ENCODE results near the gene B4GALNT1. TPM values are rescaled to one million over a fixed set of nuclear protein-coding genes. Genes with fewer than 3 reads are reported as not detected.
"Not testable (repeated sequence)": the region's sequence is repeated elsewhere in the genome, so short reads cannot be mapped to it uniquely, and the experiment has no call there.

The B4GALNT1 gene
- 11.1 TPM for total RNA-seq
- long read RNA-seq, transcript B4GALNT1-208 (6 exons, 1,967 nt), result major isoform, 8 of 23 reads
- long read RNA-seq, partial matches to known transcripts, result 7 of 23 reads
- long read RNA-seq, other reads (novel, unspliced or antisense), result 7 of 23 reads

DNA sequence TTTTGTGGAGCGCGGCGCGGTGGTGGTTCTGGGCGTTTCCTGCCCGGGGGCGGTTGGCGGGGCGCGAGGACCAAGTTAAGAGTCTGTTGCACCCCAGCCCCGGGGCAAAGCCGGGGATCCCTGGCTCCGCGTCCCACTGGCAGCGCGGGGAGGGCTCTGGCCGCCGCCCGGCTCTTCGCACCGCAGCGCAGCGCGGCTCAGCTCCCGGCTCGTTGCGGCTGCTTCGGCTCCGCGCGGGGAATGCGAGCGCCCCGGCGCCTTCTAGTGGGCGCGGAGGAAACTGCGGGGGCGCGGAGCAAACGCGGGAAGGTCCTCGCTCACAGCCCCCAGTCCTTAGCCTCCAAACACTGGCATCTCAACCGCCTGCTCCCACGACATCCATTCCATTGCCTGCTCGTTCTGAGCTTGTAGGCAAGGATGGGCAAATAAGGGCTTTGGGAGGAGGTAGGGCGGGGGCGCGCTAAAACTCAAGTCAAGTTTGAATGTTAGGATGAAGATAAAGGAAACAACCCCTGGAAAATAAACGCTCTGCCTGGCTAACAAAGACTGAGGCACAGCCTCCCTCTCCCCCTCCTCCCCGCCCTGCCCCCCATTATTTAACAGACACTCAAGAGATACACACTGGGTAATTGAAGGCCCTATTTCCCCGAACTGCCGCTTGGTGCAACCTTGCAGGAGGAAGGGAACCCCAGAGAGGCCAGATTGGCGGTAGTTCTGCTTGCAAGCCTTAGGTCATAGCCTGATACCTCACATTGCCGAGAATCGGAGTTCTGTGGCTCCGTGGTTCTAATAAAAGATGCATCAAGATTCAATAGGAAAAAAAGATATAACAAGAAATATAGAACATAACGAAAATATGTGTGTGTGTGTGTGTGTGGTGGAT is at the start of gene B4GALNT1:
B4GALNT1 (minus strand) TSS at position 244 of the 883 bp plus-strand sequence. CDS start 1,069 bp downstream, outside the sequence.
- peak; percentile 85 for DNase-seq (ENCODE audit: low spot score)
- intact Hi-C loops (cut with DNase I), result no loop called here

GRCh38 chr12:57679697-57680096 is 46.7 kb upstream of the B4GALNT1 start:
- intact Hi-C loops (cut with DNase I), result no loop called here
- DNase-seq (ENCODE audit: low spot score), result no peak

DNA sequence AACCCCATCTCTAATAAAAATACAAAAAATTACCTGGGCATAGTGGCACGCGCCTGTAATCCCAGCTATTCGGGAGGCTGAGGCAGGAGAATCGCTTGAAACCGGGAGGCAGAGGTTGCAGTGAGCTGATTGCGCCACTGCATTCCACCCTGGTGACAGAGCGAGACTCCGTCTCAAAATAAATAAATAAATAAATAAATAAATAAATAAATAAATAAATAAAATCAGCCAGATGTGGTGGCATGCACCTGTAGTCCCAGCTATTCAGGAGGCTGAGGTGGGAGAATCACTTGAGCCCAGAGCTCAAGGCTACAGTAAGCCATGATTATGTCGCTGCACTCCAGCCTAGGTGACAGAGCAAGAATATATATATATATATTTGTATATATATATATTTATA is 44.9 kb upstream of the B4GALNT1 start:
- DNase-seq (ENCODE audit: low spot score); intact Hi-C loops (cut with DNase I): not testable (repeated sequence)

DNA sequence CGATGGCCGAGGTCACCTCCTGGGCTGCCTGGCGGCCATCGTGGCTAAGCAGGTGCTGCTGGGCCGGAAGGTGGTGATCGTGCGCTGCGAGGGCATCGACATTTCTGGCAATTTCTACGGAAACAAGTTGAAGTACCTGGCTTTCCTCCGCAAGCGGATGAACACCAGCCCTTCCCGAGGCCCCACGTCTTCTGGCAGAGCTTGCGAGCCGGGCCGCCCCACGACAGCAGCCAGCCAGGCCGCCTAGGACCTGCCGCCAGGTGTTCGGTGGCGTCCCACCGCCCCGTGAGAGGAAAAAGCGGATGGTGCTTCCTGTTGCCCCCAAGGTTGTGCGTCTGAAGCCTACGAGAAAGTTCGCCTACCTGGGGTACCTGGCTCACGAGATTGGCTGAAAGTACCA is 41.7 kb upstream of the B4GALNT1 start:
- no peak for DNase-seq (ENCODE audit: low spot score)
- intact Hi-C loops (cut with DNase I), result no loop called here

DNA sequence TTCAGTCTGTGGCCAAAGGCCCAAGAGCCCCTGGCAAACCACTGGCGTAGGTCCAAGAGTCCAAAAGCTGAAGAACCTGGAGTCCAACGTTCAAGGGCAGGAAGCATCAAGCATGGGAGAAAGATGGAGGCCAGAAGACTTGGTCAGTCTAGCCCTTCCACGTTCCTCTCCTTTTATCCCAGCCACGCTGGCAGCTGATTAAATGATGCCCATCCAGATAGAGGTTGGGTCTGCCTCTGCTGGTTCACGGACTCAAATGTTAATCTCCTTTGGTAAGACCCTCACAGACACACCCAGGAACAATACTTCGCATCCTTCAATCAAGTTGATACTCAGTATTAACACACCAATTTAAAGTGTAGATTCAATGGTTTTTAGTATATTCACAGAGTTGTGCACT is 39.8 kb upstream of the B4GALNT1 start:
- intact Hi-C loops (cut with DNase I), result no loop called here
- DNase-seq (ENCODE audit: low spot score), result no peak

GRCh38 chr12:57671811-57672210 is 38.8 kb upstream of the B4GALNT1 start:
- intact Hi-C loops (cut with DNase I), result not testable (repeated sequence)

DNA sequence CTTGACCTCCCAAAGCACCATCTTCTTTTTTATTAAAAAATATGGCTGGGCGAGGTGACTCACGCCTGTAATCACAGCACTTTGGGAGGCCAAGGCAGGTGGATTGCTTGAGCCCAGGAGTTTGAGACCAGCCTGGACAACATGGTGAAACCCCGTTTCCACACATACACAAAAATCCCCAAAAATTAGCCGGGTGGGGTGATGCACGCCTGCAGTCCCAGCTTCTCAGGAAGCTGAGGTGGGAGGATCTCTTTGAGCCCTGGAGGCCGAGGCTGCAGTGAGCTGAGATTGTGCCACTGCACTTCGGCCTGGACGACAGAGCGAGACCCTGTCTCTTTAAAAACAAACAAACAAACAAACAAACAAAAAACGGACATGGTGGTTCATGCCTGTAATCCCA is 36.7 kb upstream of the B4GALNT1 start:
- DNase-seq (ENCODE audit: low spot score); intact Hi-C loops (cut with DNase I): not testable (repeated sequence)

More at GRCh38 chr12:57671811-57672210, 38.8 kb upstream of the B4GALNT1 start:
- DNase-seq (ENCODE audit: low spot score), result not testable (repeated sequence)

DNA sequence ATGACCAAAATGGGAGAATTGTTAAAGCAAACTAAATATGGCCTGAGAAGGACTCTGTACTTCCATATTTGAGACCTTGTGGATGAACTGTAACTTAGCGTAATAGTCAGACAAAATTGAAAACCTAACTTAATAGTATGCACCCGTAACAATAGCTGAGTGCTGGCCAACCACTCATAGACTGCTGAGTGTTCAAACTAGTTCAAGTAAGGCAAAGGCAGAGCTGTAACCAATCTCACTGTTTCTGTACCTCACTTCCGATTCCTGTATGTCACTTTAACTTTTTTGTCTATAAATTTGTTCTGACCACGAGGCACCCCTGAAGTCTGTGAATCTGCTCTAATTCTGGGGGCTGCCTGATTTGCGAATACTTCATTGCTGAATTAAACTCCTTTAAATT is 33.9 kb upstream of the B4GALNT1 start:
- intact Hi-C loops (cut with DNase I), result no loop called here
- no peak for DNase-seq (ENCODE audit: low spot score)

GRCh38 chr12:57665066-57665820 is 32.2 kb upstream of the B4GALNT1 start:
- intact Hi-C loops (cut with DNase I); DNase-seq (ENCODE audit: low spot score): not testable (repeated sequence)

GRCh38 chr12:57661376-57661775 is 28.4 kb upstream of the B4GALNT1 start:
- intact Hi-C loops (cut with DNase I), result no loop called here
- DNase-seq (ENCODE audit: low spot score), result no peak

- DNase-seq (ENCODE audit: low spot score), result no peak
- intact Hi-C loops (cut with DNase I), result no loop called here
Measured at GRCh38 chr12:57658890-57659289, 25.9 kb upstream of the B4GALNT1 start.

- intact Hi-C loops (cut with DNase I), result no loop called here
Measured at GRCh38 chr12:57657744-57658143, 24.7 kb upstream of the B4GALNT1 start.

DNA sequence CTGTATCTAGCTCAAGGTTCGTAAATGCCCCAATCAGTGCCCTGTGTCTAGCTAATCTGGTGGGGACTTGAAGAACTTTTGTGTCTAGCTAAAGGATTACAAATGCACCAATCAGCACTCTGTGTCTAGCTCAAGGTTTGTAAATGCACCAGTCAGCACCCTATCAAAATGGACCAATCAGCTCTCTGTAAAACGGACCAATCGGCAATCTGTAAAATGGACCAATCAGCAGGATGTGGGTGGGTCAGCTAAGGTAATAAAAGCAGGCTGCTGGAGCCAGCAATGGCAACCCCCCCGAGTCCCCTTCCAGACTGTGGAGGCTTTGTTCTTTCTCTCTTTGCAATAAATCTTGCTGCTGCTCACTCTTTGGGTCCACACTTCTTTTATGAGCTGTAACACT is 23.4 kb upstream of the B4GALNT1 start:
- intact Hi-C loops (cut with DNase I); DNase-seq (ENCODE audit: low spot score): not testable (repeated sequence)

More at GRCh38 chr12:57657744-57658143, 24.7 kb upstream of the B4GALNT1 start:
- no peak for DNase-seq (ENCODE audit: low spot score)

GRCh38 chr12:57655541-57656240 is 22.7 kb upstream of the B4GALNT1 start:
- DNase-seq (ENCODE audit: low spot score), result no peak
- intact Hi-C loops (cut with DNase I), result no loop called here

DNA sequence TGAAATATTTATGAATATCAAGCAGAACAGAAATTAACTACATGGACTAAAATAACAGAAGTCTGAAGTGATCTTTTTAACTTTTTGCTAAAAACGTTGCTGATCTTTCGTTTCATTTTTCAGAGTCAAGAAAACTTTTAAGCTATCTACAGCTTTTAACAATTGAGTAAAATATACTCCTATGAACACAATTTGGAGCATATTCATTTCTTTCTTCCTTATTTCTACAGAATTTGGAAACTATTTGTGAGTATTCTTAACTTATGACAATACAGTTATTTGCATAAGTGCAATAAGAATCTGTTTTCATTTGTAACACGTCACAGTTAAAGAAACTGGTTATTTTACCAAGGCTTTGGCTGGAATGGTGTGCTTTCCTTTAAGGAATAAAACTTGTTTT is 21.0 kb upstream of the B4GALNT1 start:
- intact Hi-C loops (cut with DNase I), result no loop called here
- no peak for DNase-seq (ENCODE audit: low spot score)

- intact Hi-C loops (cut with DNase I); DNase-seq (ENCODE audit: low spot score): not testable (repeated sequence)
Measured at GRCh38 chr12:57646659-57647049, 13.7 kb upstream of the B4GALNT1 start.

DNA sequence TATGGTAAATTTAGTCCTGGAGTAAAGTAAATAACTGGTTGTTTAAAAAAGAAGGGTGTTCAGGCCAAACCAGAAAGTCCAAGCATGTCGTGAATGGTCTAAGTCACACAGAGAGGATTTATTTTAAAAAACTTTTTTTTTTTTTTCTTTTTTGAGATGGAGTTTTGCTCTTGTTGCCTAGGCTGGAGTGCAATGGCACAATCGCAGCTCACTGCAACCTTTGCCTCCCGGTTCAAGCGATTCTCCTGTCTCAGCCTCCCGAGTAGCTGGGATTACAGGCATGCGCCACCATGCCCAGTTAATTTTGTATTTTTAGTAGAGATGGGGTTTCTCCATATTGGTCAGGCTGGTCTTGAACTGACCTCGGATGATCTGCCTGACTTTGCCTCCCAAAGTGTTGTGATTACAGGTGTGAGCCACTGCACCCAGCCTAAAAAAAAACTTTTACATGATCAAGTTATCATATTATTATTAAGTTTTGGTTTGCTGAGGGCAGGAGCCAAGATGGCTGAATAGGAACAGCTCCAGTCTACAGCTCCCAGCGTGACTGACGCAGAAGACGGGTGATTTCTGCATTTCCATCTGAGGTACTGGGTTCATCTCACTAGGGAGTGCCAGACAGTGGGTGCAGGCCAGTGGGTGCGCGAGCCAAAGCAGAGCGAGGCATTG is 13.1 kb upstream of the B4GALNT1 start:
- intact Hi-C loops (cut with DNase I); DNase-seq (ENCODE audit: low spot score): not testable (repeated sequence)

- DNase-seq (ENCODE audit: low spot score), result no peak
- intact Hi-C loops (cut with DNase I), result no loop called here
Measured at GRCh38 chr12:57641699-57642442, 8.9 kb upstream of the B4GALNT1 start.
